Activated CD8-positive, alpha-beta T cell treated with anti-CD3 and anti-CD28 coated beads, Interleukin-2, amount 10 ng/mL, durations not matched to agents 7 days and 5 days (primary cell): Measurements from ENCODE around the gene CADM1. TPM values are rescaled to one million over a fixed set of nuclear protein-coding genes. Genes with fewer than 3 reads are reported as not detected.

ENCODE experiments used
- ATAC-seq: fragments of 150-1000 bp; cut with Tn5 transposase; one replicate; pipeline ENCODE4 v1.10.0; 2021; ENCODE audit warnings: moderate library complexity
- CTCF ChIA-PET: fragments of 350-600 bp; sonication (Branson Sonifier 250); formaldehyde crosslinking; loops from one replicate; lab custom pipeline; 2021; ENCODE audit warnings: antibody characterized with exemption; lab: Charles Lee
- POLR2A ChIA-PET: fragments of 350-600 bp; sonication (Branson Sonifier 250); formaldehyde crosslinking; loops from one replicate; lab custom pipeline; 2021; ENCODE audit warnings: antibody characterized with exemption; lab: Charles Lee
- DNase-seq: peaks from one replicate; pipeline ENCODE4 v3.0.0-alpha.2; 2020
- H3K27ac Mint-ChIP-seq: one replicate; pipeline ENCODE4 v1.8.0; 2021; ENCODE audit warnings: mild to moderate bottlenecking, mixed read lengths
- H3K27me3 Mint-ChIP-seq: one replicate; pipeline ENCODE4 v1.8.0; 2021; ENCODE audit warnings: low read depth, mixed read lengths
- H3K36me3 Mint-ChIP-seq: one replicate; pipeline ENCODE4 v1.8.0; 2021; ENCODE audit warnings: low read depth, mixed read lengths
- H3K4me1 Mint-ChIP-seq: one replicate; pipeline ENCODE4 v1.8.0; 2021; ENCODE audit warnings: low read depth, mixed read lengths
- H3K4me3 Mint-ChIP-seq: one replicate; pipeline ENCODE4 v1.8.0; 2021; ENCODE audit warnings: mild to moderate bottlenecking, mixed read lengths
- H3K9me3 Mint-ChIP-seq: one replicate; pipeline ENCODE4 v1.8.0; 2022; ENCODE audit warnings: mixed read lengths; ENCODE audit not compliant: insufficient read depth
- total RNA-seq, 2 experiments: library from RNA; stranded (reverse); gene quantifications; one replicate each; pipeline ENCODE4 v1.2.3, GENCODE V29; 2021

The CADM1 gene
- total RNA-seq, 2 experiments from 2014 or later, result 0.31 to 0.74 TPM

GRCh38 chr11:115425250-115425649, 79.0 kb downstream of the CADM1 start:
- Mint-ChIP-seq H3K4me1 (no peaks in the 10 kb centered on the region), H3K9me3 (no peaks in the 10 kb centered on the region), H3K36me3 (no peaks in the 10 kb centered on the region), H3K27ac (no peak overlapping the region), H3K4me3 (no peak overlapping the region), H3K27me3 (no peaks in the 10 kb centered on the region)
- ATAC-seq, result no peak
- CTCF ChIA-PET, result no interaction called here
- no peak for DNase-seq
- POLR2A ChIA-PET, result no interaction called here

- H3K27me3 Mint-ChIP-seq, result no peaks in the 10 kb centered on the region
- POLR2A ChIA-PET, result no interaction called here
- CTCF ChIA-PET, result no interaction called here
- DNase-seq (no peak), ATAC-seq (no peak)
- H3K36me3 Mint-ChIP-seq, result no peaks in the 10 kb centered on the region
- no peak overlapping the region for H3K4me3 Mint-ChIP-seq
- no peaks in the 10 kb centered on the region for H3K9me3 Mint-ChIP-seq
- no peaks in the 10 kb centered on the region for H3K4me1 Mint-ChIP-seq
- H3K27ac Mint-ChIP-seq, result no peak overlapping the region
These were observed 80.3 kb downstream of the CADM1 start for GRCh38 chr11:115423728-115424459.

DNA sequence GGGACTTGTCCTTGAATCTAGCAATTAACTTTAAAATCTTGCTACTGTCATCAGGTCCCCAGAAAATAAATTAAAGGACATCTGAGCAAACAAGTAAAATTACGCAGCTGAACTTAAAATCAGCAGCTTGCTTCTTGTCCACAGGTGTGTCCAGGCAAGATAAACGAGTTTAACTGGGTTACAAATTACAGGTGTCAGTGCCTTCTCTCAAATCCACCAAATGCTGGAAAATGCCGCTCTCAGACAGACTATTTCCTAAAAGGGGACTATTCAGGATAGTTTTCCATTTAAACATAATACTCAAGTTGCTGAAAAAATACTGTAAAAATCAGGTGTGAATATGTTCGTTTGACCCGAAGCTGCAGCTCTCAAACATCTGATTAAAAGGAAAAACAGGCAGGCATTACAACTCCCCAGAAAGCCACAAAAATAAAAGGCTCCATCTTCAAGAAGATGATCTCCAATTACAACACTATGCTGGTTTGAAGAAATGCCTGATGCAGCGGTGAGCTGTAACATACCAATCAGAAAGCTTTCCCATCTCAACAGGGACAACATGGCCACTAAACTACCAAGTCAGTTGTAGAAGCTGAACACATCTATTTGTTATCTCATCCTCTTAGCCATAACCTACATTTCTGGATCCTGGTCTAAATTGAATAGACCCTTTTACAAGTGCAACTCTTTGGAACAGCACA, 82.1 kb downstream of the CADM1 start:
- no peak overlapping the region for H3K4me3 Mint-ChIP-seq

GRCh38 chr11:115421352-115421991, 82.7 kb downstream of the CADM1 start:
- no peaks in the 10 kb centered on the region for H3K4me1 Mint-ChIP-seq
- H3K36me3 Mint-ChIP-seq, result no peaks in the 10 kb centered on the region
- ATAC-seq, result no peak
- ChIA-PET CTCF (no interaction called here), POLR2A (no interaction called here)
- no peak overlapping the region for H3K4me3 Mint-ChIP-seq
- H3K27me3 Mint-ChIP-seq, result no peaks in the 10 kb centered on the region
- DNase-seq, result no peak
- no peaks in the 10 kb centered on the region for H3K9me3 Mint-ChIP-seq
- H3K27ac Mint-ChIP-seq, result no peak overlapping the region

More for the DNA sequence above, 82.1 kb downstream of the CADM1 start:
- DNase-seq (no peak), ATAC-seq (no peak)
- H3K36me3 Mint-ChIP-seq, result no peaks in the 10 kb centered on the region
- no peaks in the 10 kb centered on the region for H3K27me3 Mint-ChIP-seq
- H3K27ac Mint-ChIP-seq, result no peak overlapping the region
- CTCF ChIA-PET, result no interaction called here
- H3K4me1 Mint-ChIP-seq, result no peaks in the 10 kb centered on the region
- no peaks in the 10 kb centered on the region for H3K9me3 Mint-ChIP-seq
- POLR2A ChIA-PET, result no interaction called here

GRCh38 chr11:115420505-115420904, 83.7 kb downstream of the CADM1 start:
- Mint-ChIP-seq H3K36me3 (no peaks in the 10 kb centered on the region), H3K27ac (no peak overlapping the region), H3K27me3 (no peaks in the 10 kb centered on the region), H3K4me1 (no peaks in the 10 kb centered on the region), H3K9me3 (no peaks in the 10 kb centered on the region), H3K4me3 (no peak overlapping the region)
- POLR2A ChIA-PET, result no interaction called here
- ATAC-seq (no peak), DNase-seq (no peak)
- CTCF ChIA-PET, result no interaction called here

- DNase-seq (no peak), ATAC-seq (no peak)
- Mint-ChIP-seq H3K36me3 (no peaks in the 10 kb centered on the region), H3K27ac (no peak overlapping the region), H3K4me3 (no peak overlapping the region), H3K4me1 (no peaks in the 10 kb centered on the region), H3K9me3 (no peaks in the 10 kb centered on the region), H3K27me3 (no peaks in the 10 kb centered on the region)
- ChIA-PET CTCF (no interaction called here), POLR2A (no interaction called here)
These were observed 85.6 kb downstream of the CADM1 start for GRCh38 chr11:115418626-115419025.

GRCh38 chr11:115418081-115418480, 86.1 kb downstream of the CADM1 start:
- H3K4me3 Mint-ChIP-seq, result no peak overlapping the region
- DNase-seq (no peak), ATAC-seq (no peak)
- no peaks in the 10 kb centered on the region for H3K4me1 Mint-ChIP-seq
- no peaks in the 10 kb centered on the region for H3K36me3 Mint-ChIP-seq
- no peaks in the 10 kb centered on the region for H3K27me3 Mint-ChIP-seq
- no peaks in the 10 kb centered on the region for H3K9me3 Mint-ChIP-seq
- ChIA-PET CTCF (no interaction called here), POLR2A (no interaction called here)
- H3K27ac Mint-ChIP-seq, result no peak overlapping the region

DNA sequence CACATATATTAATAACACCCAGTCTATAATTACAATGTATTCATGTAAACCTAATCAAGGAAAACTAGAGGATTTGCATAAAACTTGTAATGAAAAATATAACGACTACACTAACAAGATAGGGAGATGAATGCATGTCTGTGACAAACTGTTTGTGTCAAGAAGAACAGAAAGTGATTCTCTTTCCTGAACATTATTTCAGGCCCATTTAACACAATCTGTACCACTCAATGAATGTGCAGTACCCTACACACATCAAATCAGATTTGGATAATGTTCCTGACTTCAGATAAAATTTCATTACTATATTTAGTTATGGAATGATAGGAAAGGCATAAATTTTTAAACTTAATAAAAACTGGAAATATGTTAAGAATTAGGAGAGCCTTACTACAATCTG, 93.1 kb downstream of the CADM1 start:
- POLR2A ChIA-PET, result no interaction called here
- Mint-ChIP-seq H3K9me3 (no peaks in the 10 kb centered on the region), H3K4me3 (no peak overlapping the region), H3K27me3 (no peaks in the 10 kb centered on the region), H3K36me3 (no peaks in the 10 kb centered on the region), H3K4me1 (no peaks in the 10 kb centered on the region), H3K27ac (no peak overlapping the region)
- ATAC-seq (no peak), DNase-seq (no peak)
- CTCF ChIA-PET, result no interaction called here

GRCh38 chr11:115409691-115410220, 94.5 kb downstream of the CADM1 start:
- POLR2A ChIA-PET, result no interaction called here
- CTCF ChIA-PET, result no interaction called here
- Mint-ChIP-seq H3K4me3 (no peak overlapping the region), H3K27me3 (no peaks in the 10 kb centered on the region), H3K36me3 (no peaks in the 10 kb centered on the region), H3K9me3 (no peaks in the 10 kb centered on the region), H3K27ac (no peak overlapping the region), H3K4me1 (no peaks in the 10 kb centered on the region)
- ATAC-seq, result no peak
- no peak for DNase-seq

DNA sequence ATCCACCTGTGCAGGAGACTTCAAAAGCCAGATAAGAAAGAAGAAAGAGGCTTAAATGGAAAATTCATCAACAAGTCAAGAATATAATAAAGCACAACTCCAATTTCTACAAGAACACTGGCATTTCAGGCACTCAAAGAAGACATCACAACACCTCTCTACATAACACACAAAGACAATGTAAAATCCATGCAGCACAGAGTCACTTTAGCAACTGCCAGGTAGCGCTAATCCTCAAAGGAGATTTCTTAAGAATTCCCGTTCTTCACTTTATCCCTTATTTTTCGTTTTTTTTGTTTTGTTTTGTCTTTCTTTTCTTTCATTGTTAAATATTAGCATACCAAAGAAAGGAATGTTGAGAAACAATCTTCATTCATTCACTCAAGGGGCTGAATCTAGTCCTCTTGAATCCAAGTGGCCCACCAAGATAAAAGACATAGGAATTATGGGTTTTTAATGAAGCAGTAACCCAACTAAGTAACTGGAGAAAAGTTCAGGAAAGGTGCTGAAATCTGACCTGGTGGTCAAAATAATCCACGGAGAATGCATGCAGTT, 95.0 kb downstream of the CADM1 start:
- POLR2A ChIA-PET, result no interaction called here
- CTCF ChIA-PET, result no interaction called here
- Mint-ChIP-seq H3K4me1 (no peaks in the 10 kb centered on the region), H3K9me3 (no peaks in the 10 kb centered on the region), H3K4me3 (no peak overlapping the region), H3K27me3 (no peaks in the 10 kb centered on the region), H3K36me3 (no peaks in the 10 kb centered on the region), H3K27ac (no peak overlapping the region)
- no peak for ATAC-seq
- no peak for DNase-seq

DNA sequence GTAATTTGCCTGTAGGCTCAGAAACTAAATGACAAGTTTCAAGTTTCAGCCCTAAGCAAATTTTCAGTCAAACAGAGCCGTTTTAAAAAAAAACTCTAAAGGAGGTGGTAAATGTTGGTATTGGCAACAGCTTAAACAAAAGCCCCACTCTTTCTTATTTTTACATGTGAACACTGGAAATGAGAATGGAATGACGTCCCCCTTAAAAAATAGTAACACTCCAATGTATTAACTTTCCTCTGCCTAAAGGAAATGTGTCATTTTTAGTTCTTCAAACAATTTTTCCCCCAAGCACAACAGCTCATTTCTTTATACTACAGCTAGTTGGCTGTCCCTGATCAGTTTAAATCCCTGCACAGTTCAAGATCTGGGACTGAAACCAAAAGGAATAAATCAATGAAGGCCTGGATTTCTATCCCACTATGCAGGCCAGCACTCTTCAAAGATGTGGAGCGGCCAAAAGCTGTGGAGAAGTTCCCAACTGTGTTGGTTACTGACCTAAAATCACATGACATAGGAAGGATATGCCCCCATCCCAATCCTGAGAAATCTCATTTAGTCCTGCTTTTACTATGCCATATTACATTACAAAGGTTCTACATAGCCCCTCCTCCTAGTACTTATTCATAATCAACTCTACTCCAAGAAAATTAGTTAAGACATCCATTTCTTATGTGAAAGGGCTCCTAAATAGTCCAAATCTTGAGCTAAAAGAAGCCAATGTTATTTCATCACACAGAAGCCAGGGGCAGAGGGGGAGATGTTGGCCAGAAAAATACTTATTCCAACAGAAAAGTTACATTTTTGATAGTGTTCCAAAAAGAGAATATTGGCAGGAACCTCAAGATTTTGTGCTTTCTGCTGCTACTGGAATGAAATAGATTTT, 95.9 kb downstream of the CADM1 start:
- DNase-seq, result no peak
- Mint-ChIP-seq H3K27ac (no peak overlapping the region), H3K9me3 (no peaks in the 10 kb centered on the region), H3K4me1 (no peaks in the 10 kb centered on the region), H3K27me3 (no peaks in the 10 kb centered on the region), H3K36me3 (no peaks in the 10 kb centered on the region), H3K4me3 (no peak overlapping the region)
- ChIA-PET CTCF (no interaction called here), POLR2A (no interaction called here)
- ATAC-seq, result no peak
